GM18519 (cell line): ENCODE data around the gene IRF4.

Experiments
- ATAC-seq: cut with Tn5 transposase; IDR thresholded peaks from one replicate; pipeline ENCODE4 v1.9.1; 2021; ENCODE audit warnings: mild to moderate bottlenecking, moderate library complexity; ENCODE audit not compliant: unreplicated experiment, low FRiP score

IRF4 gene

DNA sequence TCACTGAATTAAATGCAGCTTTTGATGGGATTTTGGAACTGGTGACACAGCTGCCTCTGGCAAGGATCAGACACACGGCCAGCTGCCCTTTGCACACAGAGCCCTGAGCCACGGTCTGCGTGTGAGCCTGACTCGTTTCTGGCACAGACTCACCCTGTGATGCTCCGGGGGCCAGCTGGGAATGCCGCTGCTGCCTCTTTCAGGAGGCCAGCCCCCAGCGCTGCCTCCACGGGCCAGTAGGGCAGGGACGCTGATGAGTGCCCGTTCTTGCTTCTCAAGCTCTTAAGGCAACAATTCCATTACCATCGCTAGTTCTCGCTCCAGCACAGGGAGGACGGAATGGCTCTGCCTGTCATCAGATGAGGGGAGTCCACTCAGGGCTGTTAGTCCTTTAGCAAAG, 61.6 kb downstream of the IRF4 start:
- no peak for ATAC-seq

DNA sequence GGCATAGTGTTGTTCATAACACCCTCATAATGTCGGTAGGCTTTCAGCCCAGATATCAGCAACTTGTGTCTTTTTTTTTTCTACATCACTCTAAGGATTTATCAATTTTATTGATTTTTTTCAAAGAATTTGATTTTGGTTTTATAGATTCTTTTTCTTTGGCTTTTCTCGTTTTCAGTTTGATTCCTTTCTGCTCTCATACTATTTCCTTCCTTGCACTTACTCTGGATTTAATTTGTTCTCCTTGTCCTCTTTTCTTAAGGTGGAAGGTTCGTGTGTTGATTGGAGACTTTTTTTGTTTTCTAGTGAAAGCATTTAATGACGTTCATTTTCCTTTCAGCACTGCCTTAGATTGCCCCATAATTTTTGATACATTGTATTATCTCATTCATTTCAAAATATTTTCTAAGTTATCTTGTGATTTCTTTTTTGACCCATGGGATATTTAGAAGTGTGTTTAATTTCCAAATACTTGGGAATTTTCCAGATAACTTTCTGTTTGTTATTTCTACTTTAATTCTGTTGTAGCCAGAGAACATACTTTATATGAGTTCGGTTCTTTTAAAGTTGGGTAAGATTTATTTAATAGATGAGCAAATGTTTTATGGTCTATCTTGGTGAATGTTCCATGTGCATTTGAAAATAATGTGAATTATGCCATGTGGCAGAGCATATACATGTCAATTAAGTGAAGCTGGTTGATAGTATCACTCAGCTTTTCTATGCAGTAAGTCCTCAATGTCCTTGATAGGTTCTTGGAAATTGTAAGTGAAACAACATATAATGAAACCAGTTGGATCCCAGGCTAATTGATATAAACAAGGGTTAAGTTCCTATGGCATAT, 62.8 kb downstream of the IRF4 start:
- no peak for ATAC-seq

DNA sequence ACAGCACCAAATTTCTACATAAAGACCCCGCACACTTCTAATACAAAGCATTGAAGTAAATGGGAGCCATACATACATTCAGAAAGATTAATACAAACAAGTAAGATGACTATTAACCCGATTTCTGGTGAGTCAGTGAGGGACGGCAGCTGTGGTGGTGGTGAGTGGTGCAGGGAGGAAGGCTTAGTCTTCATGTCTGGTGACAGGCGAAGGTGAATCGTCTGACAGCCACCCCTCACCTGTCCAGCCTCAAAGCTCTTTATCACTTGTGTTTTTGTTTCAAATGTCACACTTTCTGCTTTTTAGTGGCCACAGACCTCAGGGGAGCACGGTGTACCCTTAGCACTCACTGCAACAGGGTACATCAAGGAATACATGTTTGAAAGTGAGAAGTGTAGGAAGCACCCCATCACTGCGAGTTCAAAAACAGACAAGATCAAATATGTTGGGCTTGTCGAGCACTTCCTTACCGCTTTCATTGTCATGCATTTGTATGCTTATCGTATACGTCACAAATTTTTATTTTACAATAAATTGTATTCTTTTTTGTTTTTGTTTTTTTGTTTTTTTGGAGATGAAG, 63.5 kb downstream of the IRF4 start:
- no peak for ATAC-seq

DNA sequence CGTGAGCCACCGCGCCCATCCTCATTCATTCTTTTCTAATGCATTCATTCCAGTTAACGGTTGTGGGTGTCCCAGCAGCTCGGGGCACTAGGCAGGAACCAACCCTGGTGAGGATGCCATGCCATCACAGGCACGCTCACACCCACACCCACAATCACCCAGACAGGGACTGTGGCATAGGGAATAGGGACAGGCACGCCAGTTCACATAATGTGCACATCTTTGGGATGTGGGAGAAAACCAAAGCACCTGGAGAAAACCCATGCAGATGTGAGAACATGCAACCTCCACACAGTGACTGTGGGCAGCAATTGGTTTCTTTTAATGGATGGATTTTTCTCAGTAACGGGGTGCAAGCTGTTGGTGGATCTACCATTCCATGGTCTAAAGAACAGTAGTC, 64.3 kb downstream of the IRF4 start:
- ATAC-seq: no peak

DNA sequence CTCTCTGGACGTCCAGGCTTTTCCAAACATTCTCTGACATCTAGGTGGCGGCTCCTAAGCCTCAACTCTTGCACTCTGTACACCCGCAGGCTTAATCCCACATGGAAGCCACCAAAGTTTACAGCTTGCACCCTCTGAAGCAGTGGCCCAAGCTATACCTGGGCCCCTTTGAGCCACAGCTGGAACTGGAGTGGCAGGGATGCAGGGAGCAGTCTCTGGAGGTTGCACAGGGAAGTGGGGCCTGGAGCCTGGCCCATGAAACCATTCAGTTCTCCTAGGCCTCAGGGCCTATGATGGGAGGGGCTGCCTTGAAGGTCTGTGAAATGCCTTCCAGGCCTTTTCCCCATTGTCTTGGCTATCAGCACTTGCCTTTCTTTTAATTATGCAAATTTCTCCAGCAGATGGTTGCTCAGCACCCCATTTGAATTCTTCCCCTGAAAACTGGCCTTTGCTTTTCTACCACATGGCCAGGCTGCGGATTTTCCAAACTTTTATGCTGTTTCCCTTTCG, 64.9 kb downstream of the IRF4 start:
- ATAC-seq: no peak

DNA sequence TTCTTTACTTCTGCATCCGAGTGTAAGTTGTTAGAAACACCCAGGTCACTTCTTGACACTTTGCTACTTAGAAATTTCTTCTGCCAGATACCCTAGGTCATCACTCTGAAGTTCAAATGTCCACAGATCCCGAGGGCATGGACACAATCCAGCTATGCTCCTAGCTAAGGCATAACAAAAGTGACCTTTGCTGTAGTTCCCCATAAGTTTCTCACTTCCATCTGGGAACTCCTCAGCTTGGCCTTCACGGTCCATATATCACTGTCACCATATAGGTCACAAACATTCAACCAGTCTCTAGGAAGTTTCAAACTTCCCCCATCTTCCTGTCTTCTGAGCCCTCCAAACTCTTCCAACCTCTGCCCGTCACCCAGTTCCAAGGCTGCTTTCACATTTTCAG, 65.3 kb downstream of the IRF4 start:
- no peak for ATAC-seq
